HepG2 (cell line): ENCODE measurements around the gene C3orf52.

ENCODE experiments used
- SUZ12 ChIP-seq: fragments of 150-350 bp; IDR thresholded peaks from 2 replicates; pipeline ENCODE4 v1.6.1; 2014; ENCODE audit warnings: low read depth, low read length
- ZNF431 ChIP-seq: sonication (generic); formaldehyde crosslinking; IDR thresholded peaks from 2 replicates; pipeline ENCODE4 v1.9.0; 2022; ENCODE audit warnings: missing genetic modification reagents, low read depth, mild to moderate bottlenecking, borderline replicate concordance
- ZXDC ChIP-seq: sonication (generic); formaldehyde crosslinking; IDR thresholded peaks from 2 replicates; pipeline ENCODE4 v1.5.0; 2020; ENCODE audit warnings: mild to moderate bottlenecking, missing genetic modification reagents

- TF ChIP-seq ZXDC: no peak
- no peak for TF ChIP-seq ZNF431 (CRISPR knock-in tag)
- TF ChIP-seq SUZ12: no peak
These were observed 48.3 kb downstream of the C3orf52 start for GRCh38 chr3:112134335-112135124.
